HG02588 (cell line): ENCODE measurements around the gene ITGB2.
"Not testable (repeated sequence)": the region's sequence is repeated elsewhere in the genome, so short reads cannot be mapped to it uniquely, and the experiment has no call there.

Experiments used
- ATAC-seq: cut with Tn5 transposase; IDR thresholded peaks from one replicate; pipeline ENCODE4 v1.9.1; 2021; ENCODE audit warnings: mild to moderate bottlenecking, moderate library complexity; ENCODE audit not compliant: unreplicated experiment

The ITGB2 gene

DNA sequence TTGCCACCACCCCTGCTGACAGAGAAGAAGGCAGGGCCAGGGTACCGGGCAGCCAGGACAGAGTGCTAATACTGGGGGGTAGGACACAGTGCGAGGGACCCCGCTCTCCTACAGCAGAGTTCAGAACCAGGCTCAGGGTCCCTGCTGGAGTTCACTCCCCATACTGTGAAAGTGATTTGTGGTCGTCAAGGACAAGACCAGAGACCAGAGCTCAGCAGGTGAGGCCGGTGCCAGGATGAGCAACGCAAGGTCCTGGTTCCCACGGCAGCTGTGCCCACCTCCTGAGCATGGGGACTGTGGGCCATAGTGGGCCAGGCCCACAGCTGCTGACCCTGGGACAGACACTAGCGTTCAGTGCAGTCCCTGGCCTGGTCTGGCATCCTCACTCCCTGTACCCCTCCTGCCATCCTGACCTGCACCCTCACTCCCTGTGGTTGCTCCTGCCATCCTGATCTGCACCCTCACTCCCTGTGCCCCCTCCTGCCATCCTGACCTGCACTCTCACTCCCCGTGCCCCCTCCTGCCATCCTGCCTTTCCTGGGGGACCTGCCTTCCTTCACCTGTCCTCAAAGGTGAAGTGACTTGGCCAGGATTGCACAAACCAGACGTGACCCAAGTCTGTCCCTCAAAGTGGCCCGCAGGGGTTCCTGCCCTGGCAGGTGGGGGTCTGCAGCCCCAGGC lies 33.4 kb downstream of the ITGB2 start:
- no peak for ATAC-seq

GRCh38 chr21:44886113-44887075 lies 34.3 kb downstream of the ITGB2 start:
- ATAC-seq, result no peak

GRCh38 chr21:44885615-44886014 lies 35.1 kb downstream of the ITGB2 start:
- no peak for ATAC-seq

GRCh38 chr21:44884097-44884496 lies 36.6 kb downstream of the ITGB2 start:
- ATAC-seq, result no peak

- ATAC-seq, result no peak
These were observed 37.4 kb downstream of the ITGB2 start for GRCh38 chr21:44883250-44883649.

DNA sequence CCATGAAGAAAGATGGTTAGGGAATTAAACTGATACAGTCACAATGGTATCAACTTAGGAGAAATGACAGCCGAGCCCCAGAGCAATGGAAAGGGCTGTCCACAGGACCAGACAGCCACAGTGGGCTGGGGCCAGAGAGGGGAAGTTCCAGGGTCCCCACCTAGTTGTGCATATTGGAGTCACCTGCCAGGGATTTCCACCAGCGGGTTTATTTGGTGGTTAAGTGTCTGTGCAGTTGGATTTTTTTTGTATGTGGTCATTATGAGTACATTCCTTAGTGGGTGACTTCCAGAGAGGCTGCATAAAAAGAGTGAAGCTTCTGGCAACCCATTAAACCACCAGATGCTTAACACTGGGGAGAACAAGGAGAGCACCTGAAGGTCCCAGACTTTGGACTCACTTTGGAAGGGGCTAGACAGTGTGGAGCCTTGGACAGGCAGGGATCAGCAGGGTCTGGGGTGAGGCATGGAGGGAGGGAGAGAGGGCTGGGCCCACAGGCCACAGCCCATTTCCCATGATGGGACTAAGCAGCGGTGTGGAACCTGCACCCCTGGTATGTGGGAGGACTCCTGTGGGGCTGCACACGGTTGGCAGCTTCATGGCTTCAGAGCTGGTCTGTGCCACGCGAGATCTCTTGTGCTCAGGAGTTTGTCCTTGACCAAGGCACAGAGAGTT lies 39.4 kb downstream of the ITGB2 start:
- no peak for ATAC-seq

DNA sequence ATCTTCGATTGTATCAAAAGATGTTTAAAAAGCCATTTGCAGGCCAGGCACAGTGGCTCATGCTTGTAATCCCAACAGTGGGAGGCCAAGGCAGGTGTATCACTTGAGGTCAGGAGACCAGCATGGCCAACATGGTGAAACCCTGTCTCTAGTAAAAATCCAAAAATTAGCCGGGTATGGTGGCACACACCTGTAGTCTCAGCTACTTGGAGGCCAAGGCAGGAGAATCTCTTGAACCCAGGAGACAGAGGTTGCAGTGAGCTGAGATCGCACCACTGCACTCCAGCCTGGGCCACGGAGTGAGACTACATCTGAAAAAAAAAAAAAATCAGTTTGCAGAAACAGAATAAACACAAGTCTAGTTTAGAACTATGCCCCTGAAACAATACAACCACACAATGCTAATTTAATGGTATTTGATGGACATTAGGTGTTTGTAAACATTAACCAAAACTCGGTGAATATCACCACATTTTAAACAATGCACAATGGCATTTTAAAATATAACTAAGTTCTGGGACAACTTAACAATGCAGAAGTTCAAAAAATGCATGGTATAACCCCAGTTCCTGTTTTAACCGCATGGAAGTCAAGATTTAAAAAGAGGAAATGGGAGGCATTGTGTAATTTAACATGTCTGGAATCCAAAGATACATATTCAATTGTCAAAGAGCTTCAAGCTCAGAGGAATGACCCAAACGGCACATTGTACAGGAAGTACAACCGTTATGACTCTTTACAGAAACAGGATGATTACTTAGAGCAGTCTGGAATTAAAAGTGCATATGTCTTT lies 40.1 kb downstream of the ITGB2 start:
- no peak for ATAC-seq

- ATAC-seq, result not testable (repeated sequence)
These were observed 41.5 kb downstream of the ITGB2 start for GRCh38 chr21:44879238-44879637.

DNA sequence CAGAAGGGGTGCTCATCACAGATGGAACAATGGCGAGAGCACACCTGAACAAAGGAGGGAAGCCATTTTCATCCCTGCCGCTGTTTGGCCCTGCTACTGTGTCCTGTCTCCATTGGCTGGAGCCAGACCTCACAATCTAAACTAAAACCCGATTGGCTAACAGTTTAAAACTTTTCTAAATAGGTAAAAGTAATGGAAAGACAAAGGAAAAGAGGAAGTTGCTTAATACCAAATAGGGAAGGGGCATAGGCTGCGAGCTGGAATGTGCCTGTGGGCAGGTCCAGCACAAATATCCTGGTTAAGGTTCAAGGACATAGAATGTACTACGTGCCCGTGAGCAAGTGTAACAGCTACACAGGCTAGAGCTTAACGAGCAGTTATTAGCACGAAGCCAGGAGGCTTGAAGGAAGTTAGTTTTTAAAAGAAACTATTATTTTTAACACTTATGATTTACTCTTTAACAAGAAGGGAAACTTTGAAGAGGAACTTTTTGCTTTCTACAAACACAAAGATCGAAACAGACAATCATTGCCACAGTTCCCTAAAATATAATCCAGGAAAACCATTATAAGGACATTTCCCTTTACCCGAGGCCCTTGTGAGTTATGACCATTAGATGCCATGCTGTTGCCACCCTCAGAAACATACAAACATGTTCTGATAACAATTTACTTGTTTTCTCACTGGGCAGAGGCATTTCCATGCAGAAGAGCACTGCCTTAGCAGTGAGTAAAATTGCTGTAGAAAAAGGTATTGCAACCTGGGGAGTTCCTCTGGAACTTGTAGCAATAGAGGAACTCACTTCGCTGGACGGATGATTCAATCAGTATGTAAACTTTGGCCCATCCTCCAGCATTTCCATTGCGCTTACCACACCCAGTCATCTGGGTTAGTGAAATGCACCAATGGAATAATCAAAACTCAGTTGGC lies 42.4 kb downstream of the ITGB2 start:
- ATAC-seq, result no peak

- ATAC-seq, result no peak
These were observed 43.7 kb downstream of the ITGB2 start for GRCh38 chr21:44876849-44877575.

- no peak for ATAC-seq
These were observed 45.4 kb downstream of the ITGB2 start for GRCh38 chr21:44875316-44875700.

GRCh38 chr21:44874497-44875315 lies 46.0 kb downstream of the ITGB2 start:
- ATAC-seq, result no peak

GRCh38 chr21:44874240-44874496 lies 46.5 kb downstream of the ITGB2 start:
- ATAC-seq, result peak; percentile 4

DNA sequence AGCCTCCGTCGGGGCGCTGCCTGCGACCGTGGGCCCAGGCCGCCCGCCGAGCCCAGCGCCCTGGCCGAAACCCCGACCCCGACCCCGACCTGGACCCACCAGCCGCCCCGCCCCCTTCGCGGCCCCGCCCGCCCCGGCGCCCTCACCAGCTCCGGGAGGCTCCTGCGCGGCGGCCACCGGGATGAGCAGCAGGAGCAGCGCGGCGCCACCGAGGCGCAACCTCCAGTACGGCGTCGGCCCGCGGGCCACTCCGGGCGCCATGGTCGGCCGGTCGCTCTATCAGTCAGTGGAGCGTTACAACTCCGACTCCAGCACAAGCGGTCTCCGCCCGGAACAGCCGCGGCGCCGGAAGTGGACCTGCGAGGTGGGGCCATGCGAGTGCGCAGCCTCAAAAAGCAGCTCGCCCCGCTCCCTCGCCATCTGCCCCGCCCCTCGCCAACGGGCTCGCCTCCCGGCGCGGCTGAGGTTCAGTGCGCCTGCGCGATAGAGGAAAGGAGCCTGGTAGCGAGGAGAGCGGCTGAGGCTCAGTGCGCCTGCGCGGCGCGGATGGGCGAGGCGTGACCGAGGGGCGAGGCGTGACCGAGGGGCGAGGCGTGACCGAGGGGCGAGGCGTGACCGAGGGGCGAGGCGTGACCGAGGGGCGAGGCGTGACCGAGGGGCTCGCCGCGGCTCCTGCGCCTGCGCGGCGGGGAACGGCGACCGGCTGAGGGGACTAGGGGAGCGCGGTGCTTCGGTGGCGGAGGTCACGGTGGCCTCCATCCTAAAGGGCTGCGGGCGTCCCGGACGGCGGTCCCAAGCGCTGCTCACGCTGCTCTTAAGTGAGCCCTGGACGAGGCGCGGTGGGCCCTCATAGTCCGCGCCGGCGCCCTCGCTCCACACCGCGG lies 47.1 kb downstream of the ITGB2 start, which contains the start of gene PTTG1IP:
Gene PTTG1IP, minus strand, starts transcription at position 335 of the 884 bp plus-strand sequence. Its CDS starts 74 bp downstream, at position 261.
- ATAC-seq, result peak; percentile 63

GRCh38 chr21:44872649-44873355 lies 47.9 kb downstream of the ITGB2 start:
- peak; percentile 0 for ATAC-seq

GRCh38 chr21:44872323-44872648 lies 48.4 kb downstream of the ITGB2 start:
- ATAC-seq, result no peak
